H7 (cell line): ENCODE results near the gene TACR3. TPM values are rescaled to one million over a fixed set of nuclear protein-coding genes. Genes with fewer than 3 reads are reported as not detected.
"Not testable (repeated sequence)": the region's sequence is repeated elsewhere in the genome, so short reads cannot be mapped to it uniquely, and the experiment has no call there.

Source experiments
- DNase-seq: peaks from one replicate; pipeline ENCODE4 v3.0.0; 2012
- H3K27me3 ChIP-seq: 2 replicates; pipeline ENCODE4 v1.6.0; 2011; ENCODE audit warnings: mild to moderate bottlenecking, low read length; ENCODE audit not compliant: control insufficient read depth, insufficient read depth
- H3K36me3 ChIP-seq: replicated peaks from 2 replicates; pipeline ENCODE4 v1.5.1; 2011; ENCODE audit warnings: low read length; ENCODE audit not compliant: control insufficient read depth, insufficient read depth
- H3K4me3 ChIP-seq: 2 replicates; pipeline ENCODE4 v1.5.1; 2011; ENCODE audit warnings: low read depth, mild to moderate bottlenecking, control low read depth, low read length, moderate library complexity; ENCODE audit not compliant: insufficient read depth
- total RNA-seq: library from RNA; depleted of rRNA; stranded (reverse); fragments of >200 nt; shearing (Covaris generic); gene quantifications from 2 replicates; pipeline ENCODE4 v1.2.3, GENCODE V29; 2014; rRNA removed

Gene TACR3
- total RNA-seq, result 0.22 and 0.28 TPM in 2 replicates

- DNase-seq, result no peak
- peak within 1 kb of the TSS; percentile 66 for H3K4me3 ChIP-seq
- H3K27me3 ChIP-seq, result peaks cover 11% of the 10 kb centered on the region
- H3K36me3 ChIP-seq, result no peaks in the 10 kb centered on the region
Observed at GRCh38 chr4:103719830-103720207, at the start of gene TACR3. TACR3 (minus strand) TSS chr4:103719985; CDS start chr4:103719675, 310 bp downstream.

- H3K36me3 ChIP-seq, result no peaks in the 10 kb centered on the region
- H3K27me3 ChIP-seq, result no peaks in the 10 kb centered on the region
Observed at GRCh38 chr4:103757631-103758030, 37.8 kb upstream of the TACR3 start.

GRCh38 chr4:103756741-103757140 is 37.0 kb upstream of the TACR3 start:
- no peaks in the 10 kb centered on the region for H3K36me3 ChIP-seq
- H3K27me3 ChIP-seq, result no peaks in the 10 kb centered on the region
- no peak overlapping the region for H3K4me3 ChIP-seq
- no peak for DNase-seq

More at GRCh38 chr4:103757631-103758030, 37.8 kb upstream of the TACR3 start:
- no peak for DNase-seq
- H3K4me3 ChIP-seq, result no peak overlapping the region

GRCh38 chr4:103754844-103755243 is 35.1 kb upstream of the TACR3 start:
- H3K27me3 ChIP-seq, result no peaks in the 10 kb centered on the region
- DNase-seq, result no peak
- no peaks in the 10 kb centered on the region for H3K36me3 ChIP-seq
- H3K4me3 ChIP-seq, result no peak overlapping the region

- H3K36me3 ChIP-seq, result no peaks in the 10 kb centered on the region
- no peak overlapping the region for H3K4me3 ChIP-seq
- no peaks in the 10 kb centered on the region for H3K27me3 ChIP-seq
- no peak for DNase-seq
Observed at GRCh38 chr4:103753868-103754653, 34.3 kb upstream of the TACR3 start.

GRCh38 chr4:103723150-103723549 is 3.4 kb upstream of the TACR3 start:
- DNase-seq, H3K36me3 ChIP-seq, H3K4me3 ChIP-seq: not testable (repeated sequence)
- peaks cover 11% of the 10 kb centered on the region for H3K27me3 ChIP-seq

GRCh38 chr4:103721251-103721650 is 1.5 kb upstream of the TACR3 start:
- H3K36me3 ChIP-seq, result no peaks in the 10 kb centered on the region
- no peak overlapping the region for H3K4me3 ChIP-seq
- no peak for DNase-seq
- H3K27me3 ChIP-seq, result peaks cover 11% of the 10 kb centered on the region

- 0 out of 2 replicates have a peak overlapping the region, but pooled peaks have one; percentile 66 for H3K4me3 ChIP-seq
- DNase-seq, result peak; percentile 3
- H3K27me3 ChIP-seq, result peaks cover 11% of the 10 kb centered on the region
- H3K36me3 ChIP-seq, result no peaks in the 10 kb centered on the region
Observed at GRCh38 chr4:103720661-103721060, 876 bp upstream of the TACR3 start.

GRCh38 chr4:103719105-103719829 is 518 bp downstream of the TACR3 start:
- peaks cover 11% of the 10 kb centered on the region for H3K27me3 ChIP-seq
- no peaks in the 10 kb centered on the region for H3K36me3 ChIP-seq
- DNase-seq, result peak; percentile 50
- peak overlapping the region; percentile 66 for H3K4me3 ChIP-seq

GRCh38 chr4:103692615-103693014 is 27.2 kb downstream of the TACR3 start:
- Histone ChIP-seq H3K36me3 (no peaks in the 10 kb centered on the region), H3K4me3 (no peak overlapping the region), H3K27me3 (no peaks in the 10 kb centered on the region)
- no peak for DNase-seq

GRCh38 chr4:103673983-103674382 is 45.8 kb downstream of the TACR3 start:
- Histone ChIP-seq H3K27me3 (no peaks in the 10 kb centered on the region), H3K36me3 (no peaks in the 10 kb centered on the region), H3K4me3 (no peak overlapping the region)
- DNase-seq, result no peak

GRCh38 chr4:103666764-103667163 is 53.0 kb downstream of the TACR3 start:
- not testable (repeated sequence) for H3K36me3 ChIP-seq, H3K27me3 ChIP-seq, DNase-seq, H3K4me3 ChIP-seq

GRCh38 chr4:103664436-103665075 is 55.2 kb downstream of the TACR3 start:
- DNase-seq, result no peak
- Histone ChIP-seq H3K4me3 (no peak overlapping the region), H3K36me3 (no peaks in the 10 kb centered on the region), H3K27me3 (no peaks in the 10 kb centered on the region)

- Histone ChIP-seq H3K36me3 (no peaks in the 10 kb centered on the region), H3K27me3 (no peaks in the 10 kb centered on the region), H3K4me3 (no peak overlapping the region)
- DNase-seq, result no peak
Observed at GRCh38 chr4:103648541-103648940, 71.2 kb downstream of the TACR3 start.

- DNase-seq, result no peak
- H3K4me3 ChIP-seq, result no peak overlapping the region
- H3K36me3 ChIP-seq, result no peaks in the 10 kb centered on the region
- no peaks in the 10 kb centered on the region for H3K27me3 ChIP-seq
Observed at GRCh38 chr4:103645991-103646390, 73.8 kb downstream of the TACR3 start.
